GM18502 (cell line): ENCODE data around the gene IPO11.
"Not testable (repeated sequence)": the region's sequence is repeated elsewhere in the genome, so short reads cannot be mapped to it uniquely, and the experiment has no call there.

Source experiments
- ATAC-seq: cut with Tn5 transposase; IDR thresholded peaks from one replicate; pipeline ENCODE4 v1.9.1; 2021; ENCODE audit warnings: mild to moderate bottlenecking; ENCODE audit not compliant: unreplicated experiment, poor library complexity

The IPO11 gene

DNA sequence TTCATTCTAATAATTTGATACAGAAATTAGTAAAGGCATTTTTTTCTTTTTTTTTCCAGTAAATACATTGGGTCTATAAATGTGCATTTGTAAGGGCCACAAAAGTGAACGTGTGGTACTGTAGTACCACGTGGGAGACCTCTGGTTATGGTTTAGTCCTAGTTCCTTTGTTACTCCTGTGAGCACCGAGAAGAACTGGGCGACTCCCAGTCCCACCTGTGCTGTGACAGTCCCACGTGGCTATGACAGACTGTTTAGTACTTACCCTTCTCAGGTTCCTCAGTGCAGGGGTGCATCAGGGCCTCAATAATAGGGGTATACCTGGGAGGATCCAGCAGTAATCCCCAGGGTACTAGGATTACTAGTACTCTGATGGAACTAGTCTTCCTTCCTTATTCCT is 215.3 kb downstream of the IPO11 start:
- no peak for ATAC-seq

DNA sequence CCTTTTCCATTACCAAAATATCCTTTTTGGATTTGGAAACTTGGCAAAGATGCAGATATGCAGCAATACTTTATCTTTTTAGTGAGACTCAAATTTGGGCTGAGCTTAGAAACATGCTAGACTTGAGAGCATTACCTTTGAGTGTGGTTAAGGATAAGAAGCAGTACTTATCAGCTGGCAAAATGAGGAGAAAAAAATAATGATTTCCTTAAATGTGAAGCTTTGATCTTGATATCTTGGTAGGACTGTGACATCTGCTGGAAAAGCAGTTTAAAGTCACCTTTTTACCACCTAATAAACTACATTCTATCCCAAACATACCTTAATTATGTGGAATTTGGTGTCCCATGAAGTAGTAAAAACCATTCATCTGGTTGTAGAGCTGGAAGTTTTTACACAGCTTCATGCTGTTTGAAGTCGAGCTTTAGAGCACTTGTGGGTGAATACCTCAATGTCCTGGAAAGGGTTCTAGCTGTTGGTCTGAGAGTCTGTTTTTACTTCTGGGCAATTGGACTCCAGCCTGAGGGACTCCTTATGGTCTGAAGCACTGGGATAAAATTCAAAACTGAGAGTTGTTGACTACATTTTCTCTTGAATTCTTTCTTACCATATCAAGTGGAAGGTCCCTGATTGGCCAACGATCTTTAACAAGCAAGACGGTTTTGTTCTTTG is 219.5 kb downstream of the IPO11 start:
- ATAC-seq = no peak

DNA sequence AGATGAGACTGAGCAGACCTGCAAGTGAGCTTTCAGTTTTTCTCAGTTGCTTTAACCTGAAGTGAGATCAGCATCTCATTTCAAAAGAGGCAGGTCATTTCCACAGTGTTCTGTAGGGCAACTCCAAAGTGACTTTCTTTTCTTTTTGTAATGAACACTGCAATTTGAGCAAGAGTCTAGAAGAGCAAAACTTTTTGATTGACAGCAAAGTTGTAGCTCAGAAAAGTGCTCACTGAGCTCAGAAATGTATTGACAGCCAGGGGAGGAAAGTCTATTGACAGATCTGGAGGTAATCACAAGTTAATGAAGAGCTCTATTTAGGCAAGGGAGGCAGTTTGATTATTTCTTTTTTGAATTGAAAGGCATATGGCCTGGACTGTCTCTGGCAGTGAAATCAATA is 220.7 kb downstream of the IPO11 start:
- no peak for ATAC-seq

DNA sequence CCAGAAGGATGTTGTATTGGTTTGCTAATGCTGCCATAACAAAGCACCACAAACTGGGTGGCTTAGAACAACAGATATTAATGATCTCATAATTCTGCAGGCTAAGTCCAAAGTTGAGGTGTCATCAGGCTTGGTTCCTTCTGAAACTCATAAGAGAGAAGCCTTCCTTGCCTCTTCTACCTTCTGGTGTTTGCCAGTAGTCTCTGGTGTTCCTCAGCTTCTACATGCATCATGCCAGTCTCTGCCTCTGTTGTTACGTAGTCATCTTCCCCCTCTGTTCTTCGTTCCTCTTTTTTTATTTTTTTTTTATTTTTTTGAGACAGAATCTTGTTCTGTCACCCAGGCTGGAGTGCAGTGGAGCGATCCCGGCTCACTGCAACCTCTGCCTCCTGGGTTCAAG is 227.9 kb downstream of the IPO11 start:
- no peak for ATAC-seq

DNA sequence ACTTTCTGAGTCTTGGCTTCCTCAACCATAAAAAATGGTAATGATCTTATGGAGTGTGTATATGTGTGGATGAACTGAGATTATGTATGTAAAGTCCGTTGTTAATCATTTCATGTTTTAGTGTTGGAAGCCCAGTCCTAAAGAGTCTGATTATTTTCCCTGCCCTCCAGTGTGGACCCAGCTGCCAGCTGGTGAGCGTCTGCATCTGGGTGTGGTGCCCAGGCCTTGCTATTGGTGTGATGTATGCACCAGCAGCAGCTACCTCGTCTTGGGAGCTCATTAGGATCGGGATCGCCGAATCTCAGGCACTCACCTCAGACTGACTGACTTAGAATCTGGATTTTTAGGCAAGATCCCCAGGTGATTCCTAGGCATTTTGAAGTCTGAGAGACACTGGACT is 229.9 kb downstream of the IPO11 start:
- no peak for ATAC-seq

DNA sequence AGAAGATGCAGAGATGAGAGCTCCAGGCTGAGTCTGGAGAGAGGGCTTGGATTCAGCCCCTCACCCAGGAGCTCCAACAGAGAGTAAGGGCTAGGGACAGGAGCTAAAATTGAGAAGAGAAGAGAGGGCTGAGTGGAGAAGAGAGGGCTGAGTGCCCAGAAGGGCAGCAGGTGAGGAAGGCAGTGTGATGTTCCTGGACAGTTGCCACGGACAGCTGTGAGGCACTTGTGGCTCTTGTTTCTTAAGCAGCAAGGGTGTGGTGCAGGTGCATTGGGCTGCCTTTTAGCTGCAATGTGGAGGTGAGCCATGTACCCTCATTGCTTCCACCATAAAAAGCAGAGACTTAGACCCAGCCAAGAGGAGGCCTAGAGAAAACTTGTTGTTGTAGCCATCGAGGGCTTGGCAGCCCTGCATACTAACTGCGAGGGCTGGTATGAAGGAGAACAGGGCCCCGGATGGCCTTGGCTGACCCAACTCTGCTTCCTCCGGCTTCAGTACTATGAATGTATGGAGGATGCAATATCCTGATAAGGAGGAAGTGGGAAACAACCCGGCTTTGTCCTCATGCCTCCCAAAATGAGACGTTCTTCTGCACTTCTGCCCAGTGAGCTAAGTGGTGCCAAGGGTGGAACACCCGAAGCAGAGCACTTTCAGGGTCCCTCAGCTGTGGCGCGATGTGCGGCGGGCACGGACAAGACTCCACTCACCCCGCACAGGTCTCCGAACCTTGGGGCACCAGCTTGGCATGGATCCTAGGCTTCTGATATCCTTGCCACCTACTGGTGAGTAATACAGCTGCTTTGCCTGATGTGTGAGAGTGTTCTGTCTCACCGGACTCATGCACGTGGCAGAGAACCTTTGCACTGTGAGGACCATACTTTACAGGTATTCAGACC is 231.2 kb downstream of the IPO11 start:
- ATAC-seq = no peak

DNA sequence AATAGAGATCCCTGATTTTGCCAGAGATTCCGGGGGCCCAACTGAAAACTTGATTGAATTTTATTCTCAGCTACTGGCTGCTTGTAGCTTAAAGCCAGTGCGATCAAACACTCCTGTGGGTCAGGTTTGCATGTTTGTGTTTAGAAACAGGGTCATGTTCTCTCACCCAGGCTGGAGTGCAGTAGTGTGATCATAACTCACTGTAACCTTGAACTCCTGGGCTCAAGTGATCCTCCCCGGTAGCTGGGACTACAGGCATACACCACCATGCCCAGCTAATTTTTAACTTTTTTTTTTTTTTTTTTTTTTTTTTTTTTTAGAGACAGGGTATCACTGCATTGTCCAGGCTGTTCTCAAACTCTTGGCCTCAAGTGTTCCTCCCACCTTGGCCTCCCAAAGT is 232.7 kb downstream of the IPO11 start:
- no peak for ATAC-seq

DNA sequence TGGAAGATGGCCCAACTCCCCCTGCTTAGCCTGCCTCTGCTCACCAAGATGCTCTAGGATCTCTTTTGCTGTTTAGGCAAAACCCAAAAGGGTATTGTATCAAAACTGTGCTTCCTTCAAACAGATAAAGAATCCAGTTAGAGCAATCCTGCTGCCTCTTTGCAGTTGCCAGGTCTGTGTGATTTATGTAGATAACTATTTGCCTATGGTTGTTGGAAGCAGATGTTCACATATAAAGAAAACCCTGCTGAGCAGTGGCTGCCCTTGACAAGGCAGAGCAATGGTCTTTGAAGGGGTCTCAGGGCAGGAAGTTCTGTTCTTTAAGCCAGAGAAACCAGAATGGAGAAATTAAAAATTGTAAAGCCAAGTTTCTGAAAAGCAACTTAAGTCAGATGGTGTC is 234.7 kb downstream of the IPO11 start:
- no peak for ATAC-seq

DNA sequence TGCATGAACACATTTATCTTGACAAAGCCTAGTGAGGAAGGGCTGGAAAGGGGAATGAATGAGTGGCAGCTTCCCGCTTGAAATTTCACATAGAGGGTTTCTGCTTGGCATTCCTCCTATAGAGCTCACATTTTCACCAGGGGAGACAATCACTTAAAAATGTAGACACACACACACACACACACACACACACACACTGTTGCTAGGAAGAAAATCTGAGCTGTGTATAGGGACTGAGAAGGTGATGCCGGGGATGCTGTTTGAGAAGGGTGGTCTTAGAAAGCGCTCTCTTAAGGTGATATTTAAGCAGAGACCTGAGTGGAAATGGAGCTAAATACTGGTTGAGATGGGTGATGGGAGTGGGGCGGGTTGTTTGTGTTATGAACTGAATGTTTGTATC is 236.5 kb downstream of the IPO11 start:
- no peak for ATAC-seq

DNA sequence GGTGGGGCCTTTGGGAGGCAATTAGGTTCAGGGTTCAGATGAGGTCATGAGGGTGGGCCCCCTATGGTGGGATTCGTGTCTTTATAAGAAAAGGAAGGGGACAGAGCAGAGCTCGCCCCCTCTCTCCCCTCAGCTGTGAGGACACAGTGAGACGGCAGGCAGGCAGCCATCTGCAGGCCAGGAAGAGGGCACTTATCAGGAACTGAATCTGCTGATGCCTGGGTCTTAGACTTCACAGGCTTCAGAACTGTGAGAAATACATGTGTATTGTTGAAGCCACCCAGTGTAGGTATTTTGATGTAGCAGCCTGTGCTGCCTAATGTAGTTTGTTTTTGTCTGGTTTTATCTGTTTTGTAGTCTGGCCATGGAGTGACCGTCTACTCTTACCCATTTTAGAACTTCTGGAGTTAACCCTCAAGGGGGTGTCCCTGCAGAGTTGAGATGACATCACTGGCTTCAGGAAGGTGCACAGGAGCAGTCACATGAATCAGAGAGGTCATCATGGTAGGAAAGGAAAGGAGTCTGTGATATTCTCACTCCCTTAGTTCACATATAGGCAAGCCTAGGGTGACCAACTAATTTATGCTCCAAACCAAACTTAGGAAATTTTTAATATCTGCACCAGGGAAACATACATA is 237.0 kb downstream of the IPO11 start:
- no peak for ATAC-seq

DNA sequence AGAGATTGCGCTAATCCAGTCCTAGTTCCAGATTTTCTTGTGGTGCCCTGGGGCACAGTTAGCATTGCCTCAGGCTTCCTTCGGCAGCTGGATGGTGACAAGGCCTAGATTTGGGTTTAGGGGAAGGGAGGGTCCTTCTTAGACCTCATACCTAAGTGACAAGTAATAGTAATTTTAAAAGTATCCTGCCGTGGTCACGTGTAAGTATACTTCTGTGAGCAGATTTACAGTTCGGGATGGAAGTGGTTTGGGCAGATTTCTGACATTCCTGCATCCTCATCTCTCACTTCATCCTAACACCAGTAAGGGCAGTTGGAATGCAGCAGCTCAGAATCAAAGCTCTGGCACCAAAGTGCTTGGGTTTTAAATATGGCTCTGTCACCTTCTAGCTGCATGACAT is 237.6 kb downstream of the IPO11 start:
- no peak for ATAC-seq

DNA sequence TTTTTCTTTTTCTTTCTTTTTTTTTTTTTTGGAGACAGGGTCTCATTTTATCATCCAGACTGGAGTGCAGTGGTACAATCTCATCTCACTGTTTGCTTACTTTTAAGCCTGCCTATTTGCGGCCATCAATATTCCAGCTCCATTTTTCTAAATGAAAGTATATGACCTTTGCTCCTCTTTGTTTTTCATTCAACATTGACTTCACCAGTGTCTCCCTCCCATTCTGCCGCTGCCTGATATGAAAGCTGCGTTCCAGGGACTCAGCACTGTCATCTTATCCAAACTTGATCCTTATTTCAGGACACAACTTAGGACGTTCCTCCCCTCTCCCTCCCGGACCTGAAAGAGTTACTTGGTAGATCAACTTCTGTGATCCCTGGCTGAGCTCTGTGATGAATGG is 239.7 kb downstream of the IPO11 start:
- ATAC-seq = no peak

DNA sequence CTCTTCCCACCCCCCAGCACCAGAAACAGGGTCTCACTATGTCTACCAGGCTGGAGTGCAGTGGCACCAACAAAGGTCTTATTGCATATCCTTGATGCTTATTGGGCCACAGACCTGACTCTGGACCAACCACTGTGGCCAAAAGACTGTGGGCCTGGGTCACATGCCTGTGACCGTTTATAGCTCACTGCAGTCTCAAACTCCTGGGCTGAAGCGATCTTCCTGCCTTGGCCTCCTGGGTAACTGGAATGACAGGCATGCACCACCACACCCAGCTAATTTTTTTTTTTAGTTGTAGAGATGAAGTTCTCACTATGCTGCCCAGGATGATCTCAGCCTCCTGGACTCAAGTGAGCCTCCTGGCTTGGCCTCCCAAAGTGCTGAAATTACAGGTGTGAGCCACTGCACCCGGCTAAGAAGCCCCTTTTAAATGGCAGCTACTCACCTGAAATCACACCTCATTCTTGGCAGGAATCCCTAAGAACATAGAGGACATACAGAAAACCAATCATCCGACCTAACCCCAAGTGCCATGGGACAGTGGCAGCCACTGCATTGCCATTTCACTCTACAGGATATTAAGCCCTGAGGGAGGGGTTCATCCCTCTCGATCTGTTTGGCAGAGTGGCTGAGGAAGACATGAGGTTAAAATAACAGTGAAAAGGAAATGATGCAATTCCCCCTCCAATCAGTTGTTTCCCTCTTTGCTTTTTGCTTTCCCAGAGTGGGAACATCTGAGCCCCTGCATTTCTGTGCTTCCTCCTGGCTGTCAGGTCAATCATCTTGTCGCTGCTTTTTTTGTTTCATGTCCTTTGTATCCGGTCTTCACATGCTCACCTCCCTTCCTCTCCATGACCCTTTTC is 240.7 kb downstream of the IPO11 start:
- no peak for ATAC-seq

DNA sequence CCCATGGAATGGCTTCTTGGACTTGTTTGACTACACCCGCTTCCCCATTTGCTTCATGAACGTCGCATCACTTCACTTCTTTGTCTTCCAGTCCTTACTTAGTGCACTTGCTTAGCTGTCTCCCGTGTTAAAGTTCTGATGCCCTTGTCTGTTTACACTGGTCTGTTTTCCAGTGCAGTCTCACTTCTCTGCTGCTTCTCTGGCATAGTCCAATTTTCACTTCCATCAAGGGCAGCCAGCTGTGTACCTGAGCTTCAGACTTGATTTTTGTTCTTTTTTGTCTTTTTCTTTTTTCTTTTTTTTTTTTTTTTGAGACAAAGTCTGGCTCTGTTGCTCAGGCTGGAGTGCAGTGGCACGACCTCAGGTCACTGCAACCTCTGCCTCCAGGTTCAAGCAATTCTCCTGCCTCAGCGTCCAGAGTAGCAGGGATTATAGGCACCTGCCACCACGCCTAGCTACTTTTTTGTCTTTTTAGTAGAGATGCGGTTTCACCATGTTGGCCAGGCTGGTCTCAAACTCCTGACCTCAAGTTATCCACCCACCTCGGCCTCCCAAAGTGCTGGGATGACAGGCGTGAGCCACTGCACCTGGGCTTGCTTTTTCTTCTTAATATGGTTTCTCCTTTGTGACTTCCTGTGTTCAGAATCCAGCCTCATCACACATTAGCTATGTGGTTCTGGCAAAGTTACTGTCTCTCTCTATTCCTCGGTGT is 241.5 kb downstream of the IPO11 start:
- no peak for ATAC-seq

DNA sequence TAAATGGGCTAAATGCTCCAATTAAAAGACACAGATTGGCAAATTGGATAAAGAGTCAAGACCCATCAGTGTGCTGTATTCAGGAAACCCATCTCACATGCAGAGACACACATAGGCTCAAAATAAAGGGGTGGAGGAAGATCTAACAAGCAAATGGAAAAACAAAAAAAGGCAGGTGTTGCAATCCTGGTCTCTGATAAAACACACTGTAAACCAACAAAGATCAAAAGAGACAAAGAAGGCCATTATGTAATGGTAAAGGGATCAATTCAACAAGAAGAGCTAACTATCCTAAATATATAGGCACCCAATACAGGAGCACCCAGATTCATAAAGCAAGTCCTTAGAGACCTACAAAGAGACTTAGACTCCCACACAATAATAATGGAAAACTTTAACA is 245.2 kb downstream of the IPO11 start:
- not testable (repeated sequence) for ATAC-seq

DNA sequence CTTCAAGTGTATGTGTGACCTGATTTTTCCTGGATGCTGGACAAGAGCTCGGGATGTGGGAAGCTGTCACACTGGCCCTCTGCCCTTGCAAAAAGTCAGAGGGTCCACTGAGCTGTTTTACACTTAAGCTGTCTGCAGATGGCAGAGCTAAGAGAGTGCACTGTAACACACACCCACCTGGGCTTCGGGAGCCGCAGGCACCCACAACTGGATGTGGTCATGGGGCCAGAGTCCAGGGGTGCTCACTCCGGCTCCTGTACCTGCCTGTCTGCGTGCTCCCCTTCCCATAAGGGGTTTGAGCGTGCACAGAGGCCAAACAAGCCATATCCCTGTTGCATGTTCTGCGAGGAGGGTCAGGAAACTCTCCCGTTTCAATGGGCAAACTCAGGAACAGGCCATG is 248.6 kb downstream of the IPO11 start:
- ATAC-seq = no peak

DNA sequence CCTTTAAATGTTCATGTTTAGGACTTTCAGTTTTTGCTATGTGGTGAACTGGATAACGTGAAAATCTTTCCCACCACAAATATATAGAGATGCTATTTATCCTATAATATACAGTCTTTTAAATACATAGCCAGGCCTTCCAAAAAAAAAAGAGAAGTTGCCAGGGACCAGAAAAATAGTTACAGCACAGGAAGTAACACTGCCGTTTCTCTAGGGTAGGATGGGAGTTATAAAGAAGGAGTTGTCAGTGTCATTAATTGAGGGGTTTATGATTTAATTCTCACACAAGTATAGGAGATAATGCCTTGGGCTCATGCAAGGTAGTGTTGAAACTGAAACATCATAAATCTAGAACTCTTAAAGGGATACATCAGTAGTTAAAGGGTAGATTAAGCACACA is 250.0 kb downstream of the IPO11 start:
- ATAC-seq = no peak

DNA sequence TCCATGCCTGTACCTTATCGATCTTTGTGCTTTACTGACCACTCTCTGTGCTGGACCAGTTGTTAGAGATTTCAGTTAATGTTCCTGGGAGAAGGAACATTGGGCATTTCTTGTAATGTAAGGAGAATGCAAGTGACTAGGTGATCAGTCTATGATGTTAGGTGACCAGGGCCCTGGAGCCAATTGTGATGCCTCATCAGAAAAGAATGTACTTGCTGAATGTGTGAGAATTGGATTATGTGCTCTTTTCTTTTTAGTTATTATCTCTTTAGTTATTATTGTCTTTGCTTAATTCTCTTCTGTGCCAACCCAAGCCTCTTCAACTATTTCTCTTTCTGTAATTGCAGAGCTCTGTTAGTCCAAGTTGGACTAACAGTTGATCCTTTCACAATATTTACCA is 258.9 kb downstream of the IPO11 start:
- no peak for ATAC-seq

DNA sequence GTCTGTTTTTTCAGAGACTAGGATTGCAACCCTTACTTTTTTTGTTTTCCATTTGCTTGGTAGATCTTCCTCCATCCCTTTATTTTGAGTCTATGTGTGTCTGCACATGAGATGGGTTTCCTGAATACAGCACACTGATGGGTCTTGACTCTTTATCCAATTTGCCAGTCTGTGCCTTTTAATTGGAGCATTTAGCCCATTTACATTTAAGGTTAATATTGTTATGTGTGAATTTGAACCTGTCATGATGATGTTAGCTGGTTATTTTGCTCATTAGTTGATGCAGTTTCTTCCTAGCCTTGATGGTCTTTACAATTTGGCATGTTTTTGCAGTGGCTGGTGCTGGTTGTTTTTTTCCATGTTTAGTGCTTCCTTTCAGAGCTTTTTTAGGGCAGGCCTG is 264.0 kb downstream of the IPO11 start:
- not testable (repeated sequence) for ATAC-seq
